Skeletal muscle cell (primary cell): ENCODE results near the gene KREMEN1.
A peak's percentile ranks its signal among the peaks of the same experiment; 100 is the strongest.
"Not testable (repeated sequence)": the region's sequence is repeated elsewhere in the genome, so short reads cannot be mapped to it uniquely, and the experiment has no call there.

ENCODE experiments used
- DNase-seq: peaks from one replicate; pipeline ENCODE4 v3.0.0-alpha.2; 2010; ENCODE audit warnings: low read depth
- H3K4me3 ChIP-seq: 2 replicates; pipeline ENCODE4 v1.5.1; 2011; ENCODE audit warnings: low read depth, mild to moderate bottlenecking, control low read depth, low read length, moderate library complexity

The KREMEN1 gene

GRCh38 chr22:29073618-29074275, 912 bp downstream of the KREMEN1 start:
- DNase-seq: no peak
- peak overlapping the region; percentile 68 for H3K4me3 ChIP-seq

- peak overlapping the region; percentile 68 for H3K4me3 ChIP-seq
These were observed 1.5 kb downstream of the KREMEN1 start for GRCh38 chr22:29074276-29074772.

GRCh38 chr22:29078036-29078868, 5.4 kb downstream of the KREMEN1 start:
- no peak for DNase-seq
- no peak overlapping the region for H3K4me3 ChIP-seq

More at GRCh38 chr22:29074276-29074772, 1.5 kb downstream of the KREMEN1 start:
- no peak for DNase-seq

- no peak overlapping the region for H3K4me3 ChIP-seq
- DNase-seq: no peak
These were observed 6.0 kb downstream of the KREMEN1 start for GRCh38 chr22:29078869-29079207.

- no peak for DNase-seq
- no peak overlapping the region for H3K4me3 ChIP-seq
These were observed 6.5 kb downstream of the KREMEN1 start for GRCh38 chr22:29079218-29079901.

GRCh38 chr22:29080106-29080975, 7.5 kb downstream of the KREMEN1 start:
- H3K4me3 ChIP-seq: no peak overlapping the region
- no peak for DNase-seq

- H3K4me3 ChIP-seq: no peak overlapping the region
- no peak for DNase-seq
These were observed 8.8 kb downstream of the KREMEN1 start for GRCh38 chr22:29081517-29082236.

- no peak for DNase-seq
These were observed 10.2 kb downstream of the KREMEN1 start for GRCh38 chr22:29082826-29083545.

GRCh38 chr22:29083576-29083932, 10.7 kb downstream of the KREMEN1 start:
- DNase-seq, H3K4me3 ChIP-seq: not testable (repeated sequence)

More at GRCh38 chr22:29082826-29083545, 10.2 kb downstream of the KREMEN1 start:
- H3K4me3 ChIP-seq: no peak overlapping the region

- H3K4me3 ChIP-seq: no peak overlapping the region
- DNase-seq: no peak
These were observed 11.2 kb downstream of the KREMEN1 start for GRCh38 chr22:29083933-29084591.

GRCh38 chr22:29087012-29087411, 14.2 kb downstream of the KREMEN1 start:
- no peak for DNase-seq
- no peak overlapping the region for H3K4me3 ChIP-seq

- no peak overlapping the region for H3K4me3 ChIP-seq
- DNase-seq: no peak
These were observed 16.0 kb downstream of the KREMEN1 start for GRCh38 chr22:29088809-29089208.

- H3K4me3 ChIP-seq: no peak overlapping the region
- DNase-seq: no peak
These were observed 16.7 kb downstream of the KREMEN1 start for GRCh38 chr22:29089507-29089906.

GRCh38 chr22:29090039-29090438, 17.2 kb downstream of the KREMEN1 start:
- no peak for DNase-seq
- no peak overlapping the region for H3K4me3 ChIP-seq

- no peak for DNase-seq
- no peak overlapping the region for H3K4me3 ChIP-seq
These were observed 19.4 kb downstream of the KREMEN1 start for GRCh38 chr22:29092243-29092642.

GRCh38 chr22:29093030-29093429, 20.2 kb downstream of the KREMEN1 start:
- DNase-seq: no peak
- no peak overlapping the region for H3K4me3 ChIP-seq

GRCh38 chr22:29093501-29094300, 20.9 kb downstream of the KREMEN1 start:
- no peak overlapping the region for H3K4me3 ChIP-seq
- DNase-seq: no peak
